ENCODE measurements around the gene BRCA1.
A peak's percentile ranks its signal among the peaks of the same experiment; 100 is the strongest.
"Not testable (repeated sequence)": the region's sequence is repeated elsewhere in the genome, so short reads cannot be mapped to it uniquely, and the experiment has no call there.

Gene BRCA1

GRCh38 chr17:43006639-43007551 lies 118.3 kb downstream of the BRCA1 start, which contains the start of gene IFI35:
Gene IFI35, plus strand, starts transcription at chr17:43006784. Its CDS starts 164 bp downstream, at chr17:43006948.
- no peak for DNase-seq (ENCODE audit: low spot score)

- no peak for DNase-seq (ENCODE audit: low spot score)
Observed at GRCh38 chr17:43003542-43004172, 121.5 kb downstream of the BRCA1 start.

- DNase-seq (ENCODE audit: low spot score), result not testable (repeated sequence)
Observed at GRCh38 chr17:43000894-43001293, 124.3 kb downstream of the BRCA1 start.

- DNase-seq (ENCODE audit: low spot score), result no peak
Observed at GRCh38 chr17:42999003-42999525, 126.1 kb downstream of the BRCA1 start.

- peak; percentile 100 for DNase-seq (ENCODE audit: low spot score)
Observed at GRCh38 chr17:42997984-42998938, 126.9 kb downstream of the BRCA1 start, which contains the start of gene RPL27. Gene RPL27, plus strand, starts transcription at chr17:42998419. Its CDS starts 332 bp downstream, at chr17:42998751.

GRCh38 chr17:42997390-42997983 lies 127.7 kb downstream of the BRCA1 start:
- DNase-seq (ENCODE audit: low spot score), result no peak

Small RNA genes lying within 50 kb of the gene (small RNA-seq; reads per million reads assigned to genes)
- gene AC060780.2, result 0 reads per million in 2 experiments
- gene AC060780.3, result 0 reads per million in 2 experiments
- 0 reads per million in 2 experiments for gene AC135721.1

Measured in SK-N-DZ (cell line).